GM18909 (cell line): ENCODE measurements around the gene CREBBP.
"Not testable (repeated sequence)": the region's sequence is repeated elsewhere in the genome, so short reads cannot be mapped to it uniquely, and the experiment has no call there.

Experiments used
- ATAC-seq: cut with Tn5 transposase; IDR thresholded peaks from one replicate; pipeline ENCODE4 v1.9.1; 2021; ENCODE audit warnings: mild to moderate bottlenecking; ENCODE audit not compliant: unreplicated experiment, poor library complexity

Gene CREBBP

DNA sequence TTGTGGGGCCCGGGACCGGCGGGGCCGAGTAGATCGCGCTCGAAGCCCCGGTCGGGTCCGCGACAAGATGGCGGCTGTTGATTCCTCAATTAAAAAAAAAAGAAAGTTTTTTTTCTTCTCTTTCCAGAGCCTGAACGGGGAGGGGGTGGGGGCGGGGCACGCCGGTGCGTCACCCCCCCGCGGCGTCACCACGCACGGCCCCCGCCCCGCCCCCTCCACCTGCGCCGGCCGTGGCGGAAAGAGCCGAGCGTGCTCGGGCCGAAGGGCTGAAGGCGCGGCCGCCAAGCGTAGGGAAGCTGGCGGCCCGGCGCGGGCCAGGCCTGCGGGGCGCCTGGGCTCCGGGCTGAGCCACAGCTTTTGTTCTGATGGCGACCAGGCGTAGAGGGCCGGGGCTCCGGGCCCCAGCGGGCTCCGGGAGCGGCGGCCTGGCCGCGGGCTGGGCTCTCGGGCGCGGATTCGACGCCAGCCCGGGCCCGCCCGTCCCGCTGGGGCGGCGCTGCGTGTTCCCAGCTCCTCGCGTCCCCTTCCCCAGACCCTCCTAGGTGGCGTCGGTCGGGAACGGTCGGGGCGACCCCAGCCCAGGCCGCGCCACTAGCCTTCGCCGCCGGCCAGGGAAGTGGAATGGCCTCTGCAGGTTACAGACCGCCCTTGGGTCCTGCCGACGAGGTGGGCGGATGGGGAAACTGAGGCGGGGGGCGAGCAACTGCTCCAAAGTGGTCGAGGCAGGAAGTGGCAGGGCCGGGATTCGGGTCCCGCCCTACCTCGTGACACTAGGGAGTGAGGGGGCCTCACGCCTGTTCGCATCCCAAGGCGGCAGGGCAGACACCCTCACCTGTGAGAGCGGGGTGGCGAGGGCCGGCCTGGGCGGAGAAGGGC, at the start of gene CREBBP:
Gene CREBBP (minus strand): TSS at position 91 of the 876 bp plus-strand sequence. CDS start 797 bp downstream, outside the sequence.
- peak; percentile 88 for ATAC-seq

GRCh38 chr16:3927147-3927546, 46.6 kb upstream of the CREBBP start:
- not testable (repeated sequence) for ATAC-seq

- ATAC-seq = no peak
Observed at GRCh38 chr16:3924763-3925162, 44.2 kb upstream of the CREBBP start.

DNA sequence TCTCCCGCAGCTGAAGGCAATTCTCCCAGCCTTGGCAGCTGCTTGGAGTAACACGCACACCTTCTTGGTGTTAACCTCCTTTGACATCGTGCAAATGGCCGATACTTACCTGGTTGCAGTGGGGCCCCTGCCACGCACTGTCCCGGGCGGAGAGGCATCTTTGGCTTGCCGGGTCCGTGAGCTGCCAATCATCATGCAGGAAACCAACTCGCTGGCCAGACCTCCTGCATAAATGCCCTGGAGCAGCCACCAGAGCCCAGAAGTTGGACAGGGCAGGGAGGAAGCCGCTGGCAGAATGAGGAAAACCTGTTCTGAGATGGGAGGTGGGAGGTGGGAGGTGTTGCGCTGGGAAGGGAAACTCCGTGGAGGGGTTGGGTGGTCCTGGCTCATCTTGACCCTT, 41.7 kb upstream of the CREBBP start:
- ATAC-seq = no peak

- no peak for ATAC-seq
Observed at GRCh38 chr16:3920206-3920605, 39.7 kb upstream of the CREBBP start.

- no peak for ATAC-seq
Observed at GRCh38 chr16:3919413-3919812, 38.9 kb upstream of the CREBBP start.

DNA sequence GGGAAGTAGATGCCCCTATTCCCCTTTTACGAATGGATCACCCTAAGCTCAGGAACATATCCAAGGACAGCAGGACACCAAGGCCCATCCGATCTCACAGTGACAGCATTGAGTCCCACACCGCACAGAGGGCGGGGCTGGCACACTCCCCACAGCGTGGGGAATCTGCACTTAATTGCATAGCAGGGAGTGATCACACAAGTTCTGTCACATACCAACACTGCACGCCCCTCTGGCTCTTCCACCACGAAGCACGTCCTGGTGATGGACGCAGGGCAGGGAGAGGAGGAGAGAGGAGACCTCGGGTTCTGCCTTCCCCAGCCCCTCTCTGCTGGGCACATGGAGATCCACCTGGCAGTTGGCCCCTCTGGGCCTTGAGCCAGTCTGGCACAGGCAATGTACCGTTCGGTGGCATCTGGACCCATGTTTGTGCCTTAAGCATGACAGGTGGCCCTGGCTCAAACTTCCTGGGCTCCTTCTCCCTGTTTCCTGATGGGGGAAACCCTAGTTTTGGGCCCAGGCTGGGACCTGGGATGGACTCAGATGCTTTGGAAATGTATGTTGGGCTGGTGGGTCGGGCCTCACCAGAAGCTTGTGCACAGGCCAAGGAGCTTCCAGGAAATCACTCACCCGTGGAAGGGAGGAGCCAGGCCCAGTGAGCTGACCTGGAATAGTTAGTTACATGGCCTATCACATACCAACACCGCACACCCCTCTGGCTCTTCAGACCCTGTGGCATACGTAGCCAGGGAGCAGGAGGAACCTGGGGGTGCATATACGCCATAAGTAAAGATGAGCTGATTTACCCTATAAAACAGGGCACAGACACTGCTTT, 35.1 kb upstream of the CREBBP start:
- ATAC-seq = no peak

DNA sequence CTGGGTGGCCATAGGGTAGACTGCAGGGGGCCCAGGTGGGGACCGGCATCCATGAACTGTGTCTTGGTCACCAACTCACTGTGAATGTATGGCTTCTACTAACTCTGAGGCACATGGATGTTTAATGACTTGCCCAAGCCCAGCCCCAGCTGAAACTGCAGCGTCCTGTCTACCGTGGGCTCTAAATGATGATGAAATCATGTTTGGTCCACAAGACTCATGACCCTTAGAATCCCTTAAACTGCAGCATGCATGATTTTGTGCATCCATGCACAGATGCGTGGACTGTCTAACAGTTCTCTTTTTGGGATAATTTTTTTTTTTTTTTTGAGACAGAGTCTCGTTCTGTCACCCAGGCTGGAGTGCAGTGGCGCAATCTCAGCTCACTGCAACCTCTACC, 32.4 kb upstream of the CREBBP start:
- no peak for ATAC-seq

GRCh38 chr16:3912373-3912772, 31.9 kb upstream of the CREBBP start:
- ATAC-seq = no peak

- not testable (repeated sequence) for ATAC-seq
Observed at GRCh38 chr16:3911741-3912140, 31.2 kb upstream of the CREBBP start.

DNA sequence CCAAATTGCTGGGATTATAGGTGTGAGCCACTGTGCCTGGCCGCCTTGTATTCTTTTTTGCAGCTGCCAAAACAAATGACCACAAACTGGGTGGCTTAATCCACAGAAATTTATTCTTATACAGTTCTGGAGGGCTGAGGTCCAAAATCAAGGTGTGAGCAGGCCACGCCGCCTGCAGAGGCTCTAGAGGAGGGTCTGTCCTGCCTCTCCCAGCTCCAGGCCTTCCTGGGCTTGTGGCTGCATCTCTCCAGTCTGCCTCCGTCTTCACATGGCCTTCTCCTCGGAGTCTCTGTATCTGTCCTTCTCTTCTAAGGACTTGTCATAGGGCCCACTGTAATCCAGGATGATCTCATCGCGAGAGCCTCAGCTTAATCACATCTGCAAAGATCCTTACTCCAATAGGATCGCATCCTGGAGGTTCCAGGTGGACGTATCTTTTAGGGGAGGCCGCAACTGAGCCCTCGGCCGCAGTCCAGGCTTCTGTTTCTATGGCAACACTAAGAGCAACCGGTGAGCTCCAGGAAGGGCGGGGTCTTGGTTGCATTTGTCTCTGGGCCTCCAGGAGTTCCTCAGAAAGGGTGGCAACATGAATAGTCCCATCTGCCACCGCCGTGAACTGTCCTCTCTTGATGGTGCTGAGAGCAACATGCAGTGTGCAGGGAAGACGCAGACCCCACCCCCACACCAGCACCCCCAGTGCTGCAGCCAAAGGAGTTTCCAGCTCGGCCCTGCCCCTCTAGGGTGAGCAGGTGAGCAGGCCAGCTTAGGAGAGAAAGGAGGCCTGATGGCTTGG, 29.5 kb upstream of the CREBBP start:
- ATAC-seq = no peak

- ATAC-seq = no peak
Observed at GRCh38 chr16:3908951-3909437, 28.5 kb upstream of the CREBBP start.

DNA sequence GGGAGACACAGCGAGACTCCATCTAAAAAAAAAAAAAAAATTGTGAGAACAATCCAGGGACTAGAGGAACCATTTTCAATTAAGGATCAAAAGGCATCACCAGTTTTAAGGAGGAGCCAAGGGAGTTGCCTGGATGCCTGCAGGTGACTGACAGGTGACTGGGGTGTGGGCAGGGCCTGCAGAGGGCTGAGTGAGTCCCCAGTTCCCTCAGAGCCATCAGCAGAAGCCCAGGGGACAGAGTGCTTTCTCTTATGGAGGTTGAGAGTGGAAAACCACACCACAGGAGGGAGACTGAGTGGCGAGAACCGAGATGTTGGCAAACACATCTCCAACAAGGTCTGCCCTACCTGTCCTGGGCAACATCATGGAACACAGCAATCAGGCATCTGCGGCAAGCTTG, 27.1 kb upstream of the CREBBP start:
- no peak for ATAC-seq

DNA sequence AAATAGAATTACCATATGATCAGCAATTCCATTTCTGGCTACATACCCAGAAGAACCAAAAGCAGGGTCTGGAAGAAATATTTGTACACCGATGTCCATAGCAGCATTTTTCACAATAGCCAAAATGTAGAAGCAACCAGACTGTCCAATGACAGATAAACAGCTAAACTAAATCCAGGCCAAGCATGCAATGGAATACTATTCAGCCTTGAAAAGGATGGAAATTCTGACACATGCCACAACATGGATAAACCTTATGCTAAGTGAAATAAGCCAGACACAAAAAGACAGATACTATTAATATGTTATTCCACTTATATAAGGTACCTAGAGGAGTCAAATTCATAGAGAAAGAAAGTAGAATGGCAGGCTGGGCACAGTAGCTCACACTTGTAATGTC, 25.9 kb upstream of the CREBBP start:
- no peak for ATAC-seq

- ATAC-seq = no peak
Observed at GRCh38 chr16:3904875-3905274, 24.4 kb upstream of the CREBBP start.

DNA sequence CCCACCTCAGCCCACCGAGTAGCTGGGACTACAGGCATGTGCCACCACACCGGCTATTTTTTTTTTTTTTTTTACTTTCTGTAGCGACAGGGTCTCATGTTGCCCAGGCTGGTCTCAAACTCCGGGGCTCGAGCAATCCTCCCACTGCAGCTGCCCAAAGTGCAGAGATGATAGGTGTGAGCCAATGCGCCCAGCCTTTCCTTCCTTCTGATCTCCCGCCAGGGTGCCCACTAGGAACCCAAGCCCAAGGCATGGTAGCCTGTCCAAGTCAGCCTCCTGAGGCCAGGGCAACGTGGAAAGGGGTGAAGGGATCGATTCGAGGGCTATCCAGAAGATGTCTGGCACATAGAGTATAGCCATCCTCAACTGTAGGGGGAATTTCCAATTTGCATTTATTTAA, 9.6 kb upstream of the CREBBP start:
- ATAC-seq = no peak

- no peak for ATAC-seq
Observed at GRCh38 chr16:3889059-3889458, 8.5 kb upstream of the CREBBP start.

GRCh38 chr16:3885999-3886398, 5.5 kb upstream of the CREBBP start:
- ATAC-seq = not testable (repeated sequence)

DNA sequence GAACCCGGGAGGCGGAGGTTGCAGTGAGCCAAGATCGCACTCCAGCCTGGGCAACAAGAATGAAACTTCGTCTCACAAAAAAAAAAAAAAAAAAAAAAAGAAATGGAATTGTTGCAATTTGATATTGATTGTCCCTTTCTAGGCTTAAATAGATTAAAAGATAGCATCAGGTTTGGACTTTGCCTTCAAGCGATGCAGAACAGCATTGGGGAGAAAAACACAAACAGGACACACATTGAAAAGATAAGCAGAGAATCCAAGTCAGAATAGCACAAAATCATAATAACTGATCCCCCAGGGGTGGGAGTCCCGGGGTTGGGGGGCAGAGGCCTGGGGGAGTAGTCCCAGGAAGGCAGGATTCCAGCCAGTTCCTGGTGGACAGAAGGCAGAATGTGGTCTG, 3.9 kb upstream of the CREBBP start:
- no peak for ATAC-seq

DNA sequence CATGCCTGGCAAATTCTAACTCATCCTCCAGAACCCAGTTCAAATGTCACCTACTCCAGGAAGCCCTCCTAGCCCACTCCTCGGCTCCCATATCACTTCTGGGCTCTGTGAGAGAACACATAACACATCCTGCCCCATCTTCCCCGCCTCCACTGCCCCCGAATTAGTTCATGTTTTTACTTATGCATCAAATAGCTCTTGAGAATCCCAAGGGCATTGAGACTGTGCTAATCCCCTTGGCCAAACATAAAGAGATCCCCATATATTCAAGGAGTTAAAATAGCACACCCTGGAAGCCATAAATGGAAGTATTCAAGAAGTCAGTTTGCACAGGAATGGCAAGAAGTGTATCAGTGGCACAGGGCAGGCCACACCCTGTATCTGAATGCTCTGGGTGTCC, 2.0 kb upstream of the CREBBP start:
- ATAC-seq = no peak
